RWPE1 (cell line): ENCODE results near the gene TAS2R60.

Experiments used
- CTCF ChIA-PET: fragments of 350-600 bp; sonication (Branson Sonifier 250); formaldehyde crosslinking; extraction: SDS; loops from one replicate; lab custom pipeline; 2021; lab: Yijun Ruan, JAX
- POLR2A ChIA-PET: fragments of 400-600 bp; formaldehyde crosslinking; extraction: SDS; loops from one replicate; lab custom pipeline; 2020; ENCODE audit warnings: antibody characterized with exemption; ENCODE audit not compliant: low non-redundant PET; lab: Yijun Ruan, JAX
- DNase-seq: peaks from one replicate; pipeline ENCODE4 v3.0.0; 2012; ENCODE audit warnings: low spot score
- H3K27ac ChIP-seq: fragments of 450-650 bp; 2 replicates; pipeline ENCODE4 v1.5.1; 2017
- CTCF ChIP-seq: fragments of 450-650 bp; conservative IDR thresholded peaks from 2 replicates; pipeline ENCODE4 v1.5.1; 2017; ENCODE audit warnings: low read depth, mild to moderate bottlenecking

The TAS2R60 gene

GRCh38 chr7:143455491-143455890 is 12.2 kb downstream of the TAS2R60 start:
- no peak overlapping the region for H3K27ac ChIP-seq
- no peak for DNase-seq
- ChIA-PET CTCF (no interaction called here), POLR2A (no interaction called here)
- TF ChIP-seq CTCF, result no peak

- DNase-seq, result no peak
- ChIA-PET CTCF (no interaction called here), POLR2A (no interaction called here)
- no peak overlapping the region for H3K27ac ChIP-seq
- no peak for TF ChIP-seq CTCF
Measured at GRCh38 chr7:143455942-143456341, 12.7 kb downstream of the TAS2R60 start.

DNA sequence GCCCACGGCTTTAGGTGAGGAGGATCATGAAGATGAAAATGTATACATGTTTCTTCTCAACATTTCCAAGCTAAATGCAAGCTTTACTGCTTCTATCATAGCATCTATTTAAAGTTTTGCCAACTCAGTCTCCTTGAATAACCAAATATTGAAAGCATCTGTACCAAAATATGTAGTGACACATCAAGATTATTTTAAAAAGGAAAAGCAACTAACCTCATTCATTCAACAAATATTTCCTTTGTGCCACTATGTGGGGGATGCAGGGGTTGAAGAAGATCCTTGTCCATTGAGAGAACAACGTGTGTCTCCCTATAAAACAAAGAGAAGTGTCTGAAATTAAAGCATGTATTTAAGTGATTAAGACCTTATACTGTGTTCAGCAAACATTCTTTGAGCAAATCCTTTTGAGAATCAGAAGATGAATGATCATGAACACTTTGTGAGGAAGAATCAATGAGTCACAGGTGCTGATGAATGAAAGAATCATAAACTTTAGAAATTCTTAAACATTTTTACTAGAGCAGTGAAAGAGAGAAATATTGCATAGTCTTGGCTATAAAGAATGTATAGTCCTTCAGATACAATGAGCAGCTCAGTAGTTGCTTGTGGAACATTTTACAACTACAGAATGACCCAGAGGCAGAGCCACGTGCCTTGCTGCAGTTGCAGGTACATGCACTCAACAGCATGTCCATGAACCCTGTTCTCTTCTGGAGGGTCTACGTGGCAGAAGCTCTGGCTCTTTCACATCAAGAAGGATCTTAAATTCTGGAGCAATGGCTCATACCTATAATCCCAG is 13.9 kb downstream of the TAS2R60 start:
- DNase-seq, result peak; percentile 2
- no peak for TF ChIP-seq CTCF
- CTCF ChIA-PET, result no interaction called here
- POLR2A ChIA-PET, result no interaction called here
- H3K27ac ChIP-seq, result peak overlapping the region; percentile 73

GRCh38 chr7:143458263-143458662 is 15.0 kb downstream of the TAS2R60 start:
- CTCF ChIA-PET, result no interaction called here

GRCh38 chr7:143458681-143459080 is 15.4 kb downstream of the TAS2R60 start:
- no peak for DNase-seq
- no peak overlapping the region for H3K27ac ChIP-seq
- no peak for TF ChIP-seq CTCF
- CTCF ChIA-PET, result no interaction called here
- POLR2A ChIA-PET, result no interaction called here

More at GRCh38 chr7:143458263-143458662, 15.0 kb downstream of the TAS2R60 start:
- POLR2A ChIA-PET, result no interaction called here
- TF ChIP-seq CTCF, result no peak
- H3K27ac ChIP-seq, result no peak overlapping the region; the same call in 1 of the 2 replicates
- peak; percentile 9 for DNase-seq

- DNase-seq, result no peak
- TF ChIP-seq CTCF, result no peak
- no peak overlapping the region for H3K27ac ChIP-seq
- POLR2A ChIA-PET, result no interaction called here
- CTCF ChIA-PET, result no interaction called here
Measured at GRCh38 chr7:143459359-143459758, 16.1 kb downstream of the TAS2R60 start.
